GM21529 (cell line): Measurements from ENCODE around the gene S100A8.
"Not testable (repeated sequence)": the region's sequence is repeated elsewhere in the genome, so short reads cannot be mapped to it uniquely, and the experiment has no call there.

Experiments
- ATAC-seq: cut with Tn5 transposase; IDR thresholded peaks from one replicate; pipeline ENCODE4 v1.9.1; 2021; ENCODE audit not compliant: unreplicated experiment

S100A8 gene

DNA sequence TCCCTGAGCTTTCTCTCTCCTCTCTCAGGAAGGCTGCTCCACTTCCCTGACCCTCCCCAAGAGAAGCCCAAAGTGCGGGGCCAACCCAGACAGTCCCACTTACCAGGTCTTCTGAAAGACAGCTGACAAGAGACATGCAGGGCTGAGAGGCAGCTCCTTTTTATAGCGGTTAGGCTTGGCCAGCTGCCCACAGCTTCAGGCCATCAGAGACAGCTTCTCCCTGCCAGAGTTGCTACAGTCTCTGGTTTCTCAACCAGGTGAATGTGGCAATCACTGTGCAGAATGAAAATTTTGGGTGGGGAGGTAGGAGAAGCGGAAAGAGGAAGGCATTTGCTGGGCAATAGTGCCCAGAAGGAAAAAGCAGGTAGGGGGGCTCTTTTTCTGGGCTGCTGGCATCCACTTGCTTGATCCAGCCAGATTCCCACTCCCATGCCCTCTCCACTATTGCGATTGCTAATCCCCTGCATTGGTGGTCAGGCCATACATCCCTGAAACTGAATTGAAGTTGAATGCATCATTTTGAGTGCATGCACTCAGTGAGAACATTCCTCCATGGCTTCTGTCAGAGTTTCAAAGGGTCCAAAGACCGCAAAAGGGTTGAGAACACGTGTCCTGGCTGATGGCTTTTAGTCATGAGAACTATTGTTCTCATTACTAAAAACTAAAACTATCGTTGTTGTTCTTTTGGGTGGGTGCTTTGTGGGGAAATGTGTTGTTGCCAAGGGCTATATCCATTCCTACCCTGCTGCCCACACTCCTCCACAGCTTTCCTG lies at the start of gene S100A8:
Gene S100A8 (minus strand): TSS at position 136 of the 773 bp plus-strand sequence. CDS start 538 bp downstream, outside the sequence.
- ATAC-seq: no peak

DNA sequence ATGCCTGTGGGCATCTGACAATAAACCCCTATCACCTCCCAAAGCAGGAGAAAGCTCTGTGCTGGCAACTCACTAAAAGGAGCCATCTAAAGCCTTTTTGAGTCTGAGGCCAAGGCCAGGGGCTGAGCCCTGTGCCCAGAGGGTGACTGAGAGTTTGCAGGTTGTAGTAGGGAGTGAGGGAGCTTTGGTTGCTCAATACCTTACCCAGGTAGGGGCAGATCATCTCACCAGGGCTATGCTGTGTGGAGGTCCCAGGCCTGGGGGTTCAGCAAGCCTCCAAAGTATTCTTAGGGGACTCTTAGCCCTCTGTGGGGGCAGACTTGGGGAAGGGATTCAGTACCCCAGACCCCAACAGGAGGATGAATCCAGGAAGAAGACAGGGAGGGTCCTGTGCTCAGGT lies 48.4 kb upstream of the S100A8 start:
- ATAC-seq: no peak

DNA sequence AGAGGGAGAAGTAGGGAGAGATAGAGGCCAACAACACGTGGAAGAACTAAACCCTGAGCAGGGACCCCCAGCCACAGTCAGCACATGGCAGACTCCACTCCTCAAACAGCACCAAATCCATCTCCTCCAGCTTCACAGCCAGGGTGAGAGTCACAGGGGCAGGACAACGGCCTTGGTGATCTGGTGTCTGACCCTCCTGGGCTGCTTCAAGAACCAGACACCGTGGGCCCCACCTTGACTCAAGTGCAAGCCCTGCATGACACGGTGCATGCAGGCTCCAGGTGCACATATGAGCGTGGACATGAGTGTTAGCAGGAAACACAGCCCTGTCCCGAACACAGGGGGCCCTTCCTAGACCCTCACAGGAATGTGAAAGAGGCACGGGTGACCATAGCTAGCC lies 47.7 kb upstream of the S100A8 start:
- no peak for ATAC-seq

DNA sequence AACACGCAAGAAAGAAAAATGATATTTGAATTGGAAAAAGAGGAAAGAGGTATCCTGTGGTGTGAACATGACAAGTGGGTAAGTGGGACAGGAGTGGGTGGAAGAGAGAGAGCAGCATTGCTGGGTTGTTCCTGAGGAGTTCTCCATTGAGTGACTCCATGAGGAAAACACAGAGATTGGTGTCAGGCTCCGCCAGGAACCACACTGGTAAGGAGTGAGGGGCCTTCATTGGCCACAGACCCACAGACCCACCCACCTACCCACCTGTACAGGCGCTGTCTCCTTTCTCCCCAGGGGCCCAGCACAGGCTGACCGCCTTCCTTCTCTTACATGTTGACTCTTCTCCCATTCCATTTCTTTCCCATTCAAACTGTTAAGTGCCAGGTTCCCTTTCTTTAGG lies 46.4 kb upstream of the S100A8 start:
- no peak for ATAC-seq

DNA sequence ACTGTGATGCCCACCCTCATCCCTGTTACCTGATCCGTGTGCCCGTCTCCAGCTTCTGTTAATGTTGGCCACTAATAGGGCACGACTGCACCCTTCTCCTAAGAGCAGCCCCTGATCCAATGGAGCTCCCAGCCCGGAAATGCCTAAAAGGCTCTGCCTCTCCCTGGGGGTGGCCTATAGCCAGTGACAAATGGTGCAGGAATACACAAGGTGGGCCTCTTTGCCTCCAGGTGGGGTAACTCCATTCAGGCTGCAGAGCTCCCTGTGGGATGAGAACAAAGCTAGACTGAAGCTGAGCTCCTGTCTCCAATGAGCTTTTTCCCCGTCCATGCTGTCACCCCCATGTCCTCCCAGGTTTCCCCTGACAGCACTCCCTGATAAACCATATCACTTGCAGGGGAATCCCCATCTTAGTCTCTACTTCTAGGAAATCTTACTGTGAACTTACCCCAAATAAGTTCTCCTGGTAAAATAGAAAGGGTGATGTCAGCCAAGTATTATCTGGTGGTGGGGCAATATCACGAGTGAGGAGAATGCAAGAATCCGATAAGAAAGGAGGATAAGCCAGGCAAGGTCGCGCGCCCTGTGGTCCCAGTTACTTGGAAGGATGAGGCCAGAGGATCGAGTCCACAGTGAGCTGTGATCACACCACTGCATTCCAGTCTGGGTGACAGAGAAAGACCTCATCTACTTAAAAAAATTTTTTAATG lies 44.0 kb upstream of the S100A8 start:
- ATAC-seq: no peak

DNA sequence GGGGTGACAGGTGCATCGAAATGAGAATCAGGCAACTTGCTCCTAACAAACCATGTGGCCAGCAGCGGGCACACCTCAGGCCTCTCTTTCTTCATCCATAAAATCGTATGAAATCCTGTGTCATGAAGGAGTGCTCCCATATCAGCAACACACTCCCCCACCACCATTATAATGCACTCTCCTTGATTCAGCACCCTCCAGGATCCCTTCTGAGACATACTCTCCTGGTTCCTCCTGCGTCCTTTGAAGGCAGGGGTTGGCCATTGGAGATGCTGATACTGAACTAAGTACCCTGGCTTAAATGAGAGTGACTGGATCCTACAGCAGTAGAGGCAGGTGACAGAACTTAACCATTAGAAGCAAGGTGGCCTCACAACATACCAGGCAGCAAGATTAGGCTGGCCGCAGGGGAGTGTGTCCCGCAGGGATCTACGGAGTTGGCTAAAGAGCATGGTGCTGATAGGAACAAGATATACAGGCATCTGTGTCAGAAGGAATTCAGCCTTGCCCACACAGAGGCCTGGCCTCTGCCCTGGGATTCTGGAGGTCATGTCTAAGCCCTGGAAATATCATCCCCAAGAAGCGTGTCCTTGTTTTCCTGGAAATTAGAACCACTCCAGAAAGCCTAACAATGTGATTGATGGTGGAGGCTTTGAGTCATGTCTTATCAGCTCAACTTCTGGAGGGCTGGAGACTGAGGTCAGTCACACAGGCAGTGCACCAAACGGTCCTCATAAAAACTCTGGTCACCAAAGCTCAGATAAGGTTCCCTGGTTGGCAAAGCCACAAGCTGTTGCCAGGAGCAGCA lies 42.2 kb upstream of the S100A8 start:
- ATAC-seq: no peak

DNA sequence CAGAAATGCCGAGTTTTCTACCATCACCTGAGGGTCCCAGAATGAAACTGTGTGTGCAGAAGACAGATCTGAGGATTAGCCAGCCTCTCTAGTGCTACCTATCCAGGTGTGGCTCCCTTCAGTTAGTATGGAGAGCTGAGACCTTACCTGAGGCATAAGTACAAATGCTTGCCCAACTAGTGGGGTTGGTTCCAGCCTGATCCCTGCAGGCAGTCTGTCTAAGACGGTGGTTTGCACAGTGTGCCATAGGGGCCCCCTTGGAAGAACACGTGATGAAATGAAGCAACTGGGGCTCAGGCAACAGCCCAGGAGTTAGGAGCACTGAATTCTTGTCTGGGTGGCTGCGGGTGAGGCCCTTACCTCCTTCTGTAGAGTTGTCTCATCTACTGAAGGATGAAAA lies 41.1 kb upstream of the S100A8 start:
- ATAC-seq: no peak

DNA sequence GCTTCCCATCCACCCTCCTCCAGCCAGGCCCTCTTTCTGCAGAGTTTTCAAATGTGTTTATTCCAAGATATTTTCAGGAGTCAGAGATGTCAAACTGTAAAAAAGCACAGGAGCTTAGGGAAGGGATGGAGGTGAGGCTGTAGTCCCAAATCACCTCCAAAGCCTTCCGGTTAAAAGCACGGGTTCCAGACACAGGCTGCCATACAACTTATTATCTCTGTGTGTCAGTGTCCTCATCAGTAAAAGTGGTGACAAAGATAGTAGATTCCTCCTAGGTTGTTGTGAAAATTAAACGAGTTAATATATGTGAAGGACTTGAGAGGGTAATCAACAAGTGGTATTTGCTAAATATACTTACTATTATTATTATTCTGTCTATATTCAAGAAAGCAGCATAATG lies 40.6 kb upstream of the S100A8 start:
- ATAC-seq: no peak

DNA sequence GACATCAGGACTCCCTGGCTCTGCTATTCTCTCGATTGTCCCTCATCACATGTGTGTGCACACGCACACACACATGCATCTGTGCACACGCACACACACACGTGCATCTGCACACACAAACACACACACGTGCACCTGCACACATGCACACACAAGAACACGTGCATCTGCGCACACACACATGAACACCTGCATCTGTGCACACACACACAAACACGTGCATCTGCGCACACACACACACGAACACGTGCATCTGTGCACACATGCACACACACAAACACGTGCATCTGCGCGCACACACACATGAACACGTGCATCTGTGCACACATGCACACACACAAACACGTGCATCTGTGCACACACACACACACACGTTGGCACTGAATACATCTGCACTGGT lies 40.1 kb upstream of the S100A8 start:
- ATAC-seq: no peak

DNA sequence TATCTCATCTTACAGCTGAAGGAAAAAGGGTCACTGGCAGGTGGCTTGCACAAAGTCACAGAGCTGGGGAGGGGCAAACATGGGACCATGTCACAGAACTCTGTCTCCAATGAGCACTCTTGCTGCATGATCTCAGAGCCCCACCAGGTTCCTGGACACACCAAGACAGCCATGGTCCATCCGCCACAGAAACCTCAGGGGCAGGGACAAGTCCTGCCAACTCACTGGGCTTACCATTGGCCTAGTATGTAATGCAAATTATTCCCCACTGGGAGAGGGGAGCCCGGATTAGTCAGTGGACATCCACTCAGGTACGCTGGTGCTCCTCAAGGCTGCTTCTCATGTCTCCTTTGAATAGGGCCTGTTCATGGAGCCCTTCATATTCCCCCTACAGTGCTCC lies 39.7 kb upstream of the S100A8 start:
- no peak for ATAC-seq

DNA sequence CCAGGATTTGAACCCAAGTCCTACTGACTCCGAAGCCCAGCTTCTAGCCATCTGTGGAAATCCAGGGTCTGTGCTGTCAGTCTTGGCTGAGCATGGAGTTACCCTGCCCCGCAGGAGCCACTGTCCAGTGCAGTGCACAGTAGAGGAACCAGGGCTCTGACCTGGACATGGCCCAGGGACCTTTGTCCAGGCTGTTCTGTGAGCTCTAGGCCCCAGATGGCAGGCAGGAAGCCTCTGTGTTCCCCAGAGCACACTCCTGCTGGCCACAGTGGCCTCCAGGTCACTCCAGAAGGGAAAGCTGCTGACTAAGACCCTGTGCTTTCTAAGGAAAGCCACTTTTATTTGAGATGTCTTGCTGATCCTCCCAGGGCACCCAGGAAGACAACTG lies 39.3 kb upstream of the S100A8 start:
- no peak for ATAC-seq

DNA sequence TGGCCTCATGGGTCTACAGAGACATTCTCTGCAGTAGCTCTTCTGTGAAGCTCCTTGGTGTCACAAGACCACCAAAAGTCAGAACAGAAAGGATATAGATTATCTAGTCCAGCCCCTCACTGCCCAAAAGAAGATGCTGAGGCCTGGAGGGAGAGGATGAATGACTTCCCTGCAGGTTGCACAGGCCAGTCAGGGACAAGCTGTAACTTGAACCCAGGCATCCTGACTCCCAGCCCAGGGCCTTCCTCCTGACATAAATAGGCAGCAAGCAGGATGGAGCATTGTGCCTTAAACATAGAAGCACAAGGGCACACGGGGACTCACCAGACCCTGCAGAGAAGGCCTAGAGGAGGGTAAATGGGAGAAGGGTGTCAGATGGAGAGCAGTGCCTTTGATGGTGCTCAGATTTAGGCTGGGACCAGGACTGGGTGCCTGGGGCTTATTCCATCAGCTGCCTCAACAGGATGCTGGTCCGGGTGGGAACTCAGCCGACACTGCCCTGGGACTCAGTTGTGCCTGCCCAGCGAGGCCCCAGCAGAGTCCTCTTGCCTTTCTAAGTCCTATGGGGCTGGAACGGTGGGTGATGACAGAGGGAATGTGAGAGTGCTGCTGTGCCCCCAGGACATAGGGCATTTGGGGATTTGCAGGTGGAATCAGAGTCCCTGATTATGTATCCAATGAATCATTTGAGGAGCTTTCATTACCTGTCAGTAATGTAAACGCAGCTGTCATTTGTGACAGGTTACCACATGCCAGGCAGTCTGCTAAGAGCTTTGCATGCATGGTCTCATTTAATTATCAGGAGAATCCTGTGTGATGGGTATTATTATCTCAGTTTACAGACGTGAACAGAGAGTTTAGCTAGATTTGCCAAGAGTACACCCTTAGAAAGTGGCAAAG lies 38.6 kb upstream of the S100A8 start:
- no peak for ATAC-seq

DNA sequence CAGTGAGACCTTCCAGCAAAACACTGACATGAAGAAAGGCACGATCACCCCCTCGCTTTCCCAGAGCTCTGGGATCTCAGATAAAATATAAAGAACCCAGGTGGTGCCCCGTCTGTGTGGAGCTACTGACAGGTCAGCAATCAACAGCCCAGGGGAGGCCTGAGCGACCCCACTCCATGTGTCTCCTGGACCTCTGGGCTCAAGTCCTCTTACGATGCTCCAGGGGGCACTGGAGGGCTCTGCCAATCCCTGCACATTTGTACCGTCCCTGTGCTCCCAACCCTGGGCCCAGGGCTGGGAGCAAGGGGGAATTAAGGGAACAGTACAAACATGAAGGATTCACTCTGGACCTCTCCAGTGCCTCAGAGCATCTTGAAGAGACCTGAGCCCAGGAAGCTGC lies 37.9 kb upstream of the S100A8 start:
- ATAC-seq: no peak

DNA sequence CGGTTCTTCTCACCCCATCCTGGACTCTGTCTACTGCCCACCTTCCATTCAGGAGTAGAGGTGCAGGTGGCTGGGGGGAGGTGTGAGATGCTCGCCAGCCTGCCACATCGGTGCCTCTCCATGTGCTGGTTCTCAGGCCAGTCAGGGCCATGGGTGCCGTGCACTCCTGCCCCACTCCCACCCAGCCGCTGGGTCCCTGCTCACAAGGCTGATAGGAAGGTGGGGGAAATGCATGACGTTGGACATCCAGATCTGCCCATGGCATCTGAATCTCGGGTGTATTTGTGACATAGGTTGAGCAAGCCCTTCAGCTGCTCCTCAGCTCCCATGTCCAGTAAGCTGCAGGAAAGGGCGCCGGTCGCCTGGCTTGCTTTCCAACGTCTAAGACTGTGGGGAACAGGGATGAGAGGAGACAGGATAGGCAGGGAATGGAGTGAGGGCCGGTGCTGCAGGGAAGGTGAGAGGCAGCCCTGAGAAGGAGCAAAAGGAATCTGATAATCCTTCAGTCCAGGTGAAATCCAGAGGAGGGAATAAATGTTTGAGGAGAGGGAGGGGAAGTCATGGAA lies 37.3 kb upstream of the S100A8 start:
- ATAC-seq: no peak

DNA sequence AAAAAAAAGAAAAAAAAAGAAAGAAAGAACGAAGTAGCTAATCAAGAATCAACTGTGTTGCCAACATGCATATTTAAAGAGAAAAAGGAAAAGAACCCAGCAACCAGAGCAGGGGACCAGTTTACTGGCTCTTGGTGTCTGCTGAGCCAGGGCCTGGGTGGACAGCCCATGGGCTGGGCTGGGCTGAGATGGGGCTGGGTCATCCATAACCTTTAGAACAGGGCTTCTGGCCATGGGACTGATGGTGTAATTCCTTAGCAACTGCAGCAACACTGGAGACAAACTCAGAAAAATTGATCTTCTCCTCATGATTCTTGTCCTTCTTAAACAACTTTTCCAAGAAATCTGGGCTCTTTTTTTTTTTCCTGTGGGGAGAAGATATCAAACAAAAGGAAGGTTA lies 35.9 kb upstream of the S100A8 start:
- no peak for ATAC-seq

DNA sequence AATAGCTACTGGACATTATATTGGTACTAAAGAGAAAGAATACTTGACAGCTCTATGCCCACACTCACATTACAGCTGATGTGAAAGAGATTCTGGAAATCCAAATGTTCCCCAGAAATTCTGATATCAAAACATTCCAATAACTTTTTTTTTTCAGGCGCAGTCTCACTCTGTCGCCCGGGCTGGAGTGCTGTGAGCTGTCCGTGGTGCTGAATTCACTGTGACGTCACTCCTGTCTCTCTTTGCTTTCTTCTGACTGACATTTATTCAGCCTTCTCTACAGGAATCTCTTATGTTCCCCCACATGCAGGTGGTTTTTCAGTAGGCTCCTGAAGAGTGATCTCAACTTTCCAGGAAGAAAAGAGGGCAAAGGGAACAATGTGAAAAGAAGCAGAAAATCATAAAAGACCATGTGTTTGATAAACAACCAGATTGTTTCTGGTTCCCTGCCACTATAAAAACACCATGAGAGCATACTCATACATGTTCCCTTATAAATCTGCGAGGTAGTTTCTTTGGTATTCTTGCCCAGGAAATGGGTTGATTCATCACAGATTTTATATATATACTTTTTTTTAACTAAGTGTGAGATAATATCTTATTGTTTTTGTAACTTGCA lies 31.7 kb upstream of the S100A8 start:
- ATAC-seq: no peak

DNA sequence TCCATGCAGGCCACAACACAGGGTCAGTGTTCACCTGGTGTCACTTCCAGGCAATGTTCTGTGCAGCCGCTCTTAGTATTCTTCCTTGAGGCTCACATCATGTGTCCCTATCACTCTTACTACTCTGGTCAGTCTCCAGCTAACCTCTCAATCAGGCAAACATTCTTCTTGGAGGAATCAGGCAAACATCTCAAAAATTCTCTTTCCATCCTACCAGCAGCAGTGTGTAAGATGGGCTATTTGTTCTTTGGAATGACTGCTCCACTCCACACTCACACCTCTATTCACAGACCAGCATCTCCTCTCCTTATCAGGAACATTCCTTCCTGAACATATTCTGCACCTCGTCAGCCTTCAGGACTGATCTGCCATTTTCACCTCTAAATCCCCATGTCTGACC lies 29.4 kb upstream of the S100A8 start:
- ATAC-seq: no peak

DNA sequence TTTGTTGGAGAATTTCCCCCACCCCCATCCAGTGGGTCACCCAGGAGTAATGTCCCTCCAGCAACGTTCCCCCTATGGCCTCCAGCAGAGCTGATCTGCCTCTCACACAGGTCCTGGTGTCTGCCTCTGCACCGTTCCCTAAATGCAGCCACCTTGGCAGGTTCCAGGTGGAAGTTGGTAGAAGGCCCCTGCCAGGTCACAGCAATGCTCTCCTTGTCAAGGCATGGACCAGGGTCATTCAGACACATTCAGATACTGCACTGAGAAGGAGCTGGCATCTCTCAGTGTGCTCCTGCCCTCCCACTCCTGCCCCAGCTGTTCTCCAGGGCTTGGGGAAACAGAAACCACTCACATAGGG lies 28.5 kb upstream of the S100A8 start:
- not testable (repeated sequence) for ATAC-seq

DNA sequence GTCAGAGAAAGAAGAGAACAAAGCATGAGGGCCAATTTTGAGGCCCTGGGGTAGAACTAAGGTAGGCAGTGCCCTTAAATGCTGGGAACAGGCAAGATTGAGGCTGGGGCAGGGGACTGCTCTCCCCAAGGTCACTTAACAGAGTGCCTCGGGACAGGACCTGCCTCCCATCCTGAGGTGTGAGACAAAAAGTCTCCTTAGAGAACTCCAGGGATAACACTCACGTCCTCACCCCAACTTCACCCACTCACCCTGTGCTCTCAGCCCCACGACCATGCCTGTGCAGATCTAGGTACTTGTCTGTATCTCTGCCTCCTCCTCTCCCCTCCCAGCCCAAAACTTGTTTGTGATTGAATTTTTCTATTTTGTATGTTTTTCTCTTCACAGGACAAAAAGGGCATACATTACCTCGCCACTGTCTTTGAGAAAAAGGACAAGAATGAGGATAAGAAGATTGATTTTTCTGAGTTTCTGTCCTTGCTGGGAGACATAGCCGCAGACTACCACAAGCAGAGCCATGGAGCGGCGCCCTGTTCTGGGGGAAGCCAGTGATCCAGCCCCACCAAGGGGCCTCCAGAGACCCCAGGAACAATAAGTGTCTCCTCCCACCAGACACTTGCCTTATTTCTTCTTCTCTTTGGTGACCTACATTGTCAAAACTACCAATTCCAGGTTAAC lies 28.0 kb upstream of the S100A8 start:
- not testable (repeated sequence) for ATAC-seq
